MM.1S (cell line): ENCODE data around the gene PPP2R5B.

Source experiments
- CTCF ChIP-seq: fragments of 300-600 bp; sonication (generic); IDR thresholded peaks from 2 replicates; pipeline ENCODE4 v1.5.1; 2016; ENCODE audit warnings: antibody characterized with exemption, low read length, mixed read lengths
- EZH2 ChIP-seq: fragments of 300-600 bp; sonication (generic); optimal IDR thresholded peaks from 2 replicates; pipeline ENCODE3; 2017; ENCODE audit warnings: low read depth, mild to moderate bottlenecking, antibody characterized with exemption, low read length, mixed read lengths
- EZH2phosphoT487 ChIP-seq: fragments of 300-600 bp; sonication (generic); IDR thresholded peaks from 2 replicates; pipeline ENCODE4 v1.6.1; 2018; ENCODE audit warnings: antibody characterized with exemption, low read length

- TF ChIP-seq CTCF = no peak
- no peak for TF ChIP-seq EZH2
- no peak for TF ChIP-seq EZH2phosphoT487
Measured at GRCh38 chr11:64876229-64876750, 48.2 kb upstream of the PPP2R5B start.
